Measurements from ENCODE around the gene SLC1A6.

- no peak for TF ChIP-seq CTCF (IDR thresholded peaks at IDR 0.05)
- no peak for TF ChIP-seq POLR2A (IDR thresholded peaks at IDR 0.05)
Measured at GRCh38 chr19:14952767-14953166, 26.9 kb downstream of the SLC1A6 start.

Measured in upper lobe of left lung (tissue), 4 donors.